ENCODE measurements around the gene CFAP97D1. TPM values are rescaled to one million over a fixed set of nuclear protein-coding genes. Genes with fewer than 3 reads are reported as not detected.

Gene CFAP97D1
- not detected in 2 replicates for total RNA-seq

DNA sequence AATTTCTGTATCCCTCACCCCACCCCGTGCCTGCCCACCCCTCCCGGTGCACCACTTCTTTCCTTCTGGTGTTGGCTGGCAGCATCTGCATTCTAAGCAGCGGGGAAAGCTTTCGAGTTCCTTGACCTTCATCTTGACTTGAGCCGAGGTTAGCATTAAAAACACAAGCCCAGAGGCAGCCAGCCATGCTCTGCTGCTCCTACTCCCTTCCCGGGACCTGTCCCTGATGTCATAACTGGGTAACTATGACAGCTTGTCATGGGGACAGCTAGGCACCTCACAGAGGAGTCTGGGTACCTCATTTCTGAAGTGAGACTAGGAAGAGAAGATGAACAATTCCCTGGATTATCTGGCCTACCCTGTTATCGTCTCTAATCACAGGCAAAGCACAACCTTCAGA, at the start of gene CFAP97D1:
Gene CFAP97D1, plus strand, starts transcription at position 301 of the 400 bp plus-strand sequence. Its CDS starts 28 bp downstream, at position 329.

DNA sequence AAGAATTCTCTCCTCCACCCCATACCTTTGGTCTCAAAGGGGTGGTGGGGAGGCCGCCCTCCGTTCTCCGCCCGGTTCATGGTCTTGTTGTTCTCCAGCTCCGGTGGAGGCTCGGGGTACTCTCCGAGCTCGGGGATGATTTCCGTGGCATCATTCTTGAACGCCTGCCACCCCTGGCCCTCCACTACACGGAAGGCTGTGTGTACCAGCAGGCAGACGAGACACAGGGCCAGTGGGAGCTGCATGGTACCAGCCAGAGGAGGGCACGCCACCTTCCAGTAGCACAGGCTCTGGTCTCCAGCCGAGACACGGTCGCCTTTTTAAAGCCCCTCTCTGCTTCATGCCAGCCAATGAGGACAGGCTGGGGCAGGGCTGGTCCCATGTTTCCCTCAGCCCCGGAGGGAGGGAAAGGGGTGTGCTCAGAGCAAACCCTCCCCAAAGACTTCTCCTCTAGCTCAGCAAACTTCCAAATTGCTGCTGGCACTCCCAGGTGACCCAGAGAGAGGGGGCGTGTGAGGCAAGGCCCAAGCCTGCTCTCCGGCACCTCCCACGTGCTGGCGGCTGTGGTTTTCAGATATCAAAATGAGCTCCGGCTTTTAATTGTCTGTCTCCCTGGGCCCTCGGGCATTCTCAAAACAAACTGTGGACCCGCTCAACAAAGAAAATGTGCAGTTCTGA, 21.6 kb upstream of the CFAP97D1 start, which contains the start of gene SOST:
Gene SOST, minus strand, starts transcription at position 295 of the 678 bp plus-strand sequence. Its CDS starts 50 bp downstream, at position 245.

DNA sequence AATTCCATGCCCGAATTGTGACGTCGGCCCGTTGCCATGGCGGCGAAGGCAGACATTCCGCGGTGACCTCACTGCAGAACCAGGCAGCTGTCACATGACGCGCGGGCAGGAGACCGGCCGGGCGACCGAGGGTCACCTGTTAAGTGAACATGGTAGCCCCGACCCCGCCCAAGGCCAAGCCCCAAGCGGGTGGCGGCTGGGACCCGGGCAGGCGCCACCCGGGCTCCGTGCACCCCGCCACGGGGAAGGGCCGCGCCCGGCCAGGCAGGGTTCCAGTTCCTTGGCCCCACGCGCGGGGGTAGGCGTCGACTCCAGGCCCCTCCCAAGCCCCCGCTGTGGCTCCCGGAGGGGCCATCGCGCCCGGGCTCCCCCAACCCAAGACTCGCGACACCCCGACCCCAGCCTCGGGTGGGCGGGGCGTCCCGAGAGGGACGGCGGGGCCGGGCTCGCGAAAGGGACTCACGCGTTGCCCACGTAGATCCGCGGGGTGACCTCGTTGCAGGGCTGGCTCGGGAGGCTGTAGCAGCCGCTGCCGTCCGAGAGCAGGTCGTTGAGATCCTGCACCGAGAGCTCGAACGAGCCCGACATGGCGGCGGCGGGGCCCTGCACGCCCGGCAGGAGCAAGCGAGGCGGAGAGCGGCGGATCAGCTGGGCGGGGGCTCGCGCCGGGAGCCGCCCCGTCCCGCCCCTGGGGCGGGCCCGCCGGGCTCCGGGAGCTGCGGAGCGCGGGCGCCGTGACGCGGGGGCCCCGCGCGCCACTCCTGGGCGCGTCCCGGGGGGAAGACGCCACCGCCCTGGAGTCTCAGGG, 1.7 kb upstream of the CFAP97D1 start, which contains the start of gene DUSP3:
Gene DUSP3, minus strand, starts transcription at position 641 of the 808 bp plus-strand sequence. Its CDS starts 53 bp downstream, at position 588.

DNA sequence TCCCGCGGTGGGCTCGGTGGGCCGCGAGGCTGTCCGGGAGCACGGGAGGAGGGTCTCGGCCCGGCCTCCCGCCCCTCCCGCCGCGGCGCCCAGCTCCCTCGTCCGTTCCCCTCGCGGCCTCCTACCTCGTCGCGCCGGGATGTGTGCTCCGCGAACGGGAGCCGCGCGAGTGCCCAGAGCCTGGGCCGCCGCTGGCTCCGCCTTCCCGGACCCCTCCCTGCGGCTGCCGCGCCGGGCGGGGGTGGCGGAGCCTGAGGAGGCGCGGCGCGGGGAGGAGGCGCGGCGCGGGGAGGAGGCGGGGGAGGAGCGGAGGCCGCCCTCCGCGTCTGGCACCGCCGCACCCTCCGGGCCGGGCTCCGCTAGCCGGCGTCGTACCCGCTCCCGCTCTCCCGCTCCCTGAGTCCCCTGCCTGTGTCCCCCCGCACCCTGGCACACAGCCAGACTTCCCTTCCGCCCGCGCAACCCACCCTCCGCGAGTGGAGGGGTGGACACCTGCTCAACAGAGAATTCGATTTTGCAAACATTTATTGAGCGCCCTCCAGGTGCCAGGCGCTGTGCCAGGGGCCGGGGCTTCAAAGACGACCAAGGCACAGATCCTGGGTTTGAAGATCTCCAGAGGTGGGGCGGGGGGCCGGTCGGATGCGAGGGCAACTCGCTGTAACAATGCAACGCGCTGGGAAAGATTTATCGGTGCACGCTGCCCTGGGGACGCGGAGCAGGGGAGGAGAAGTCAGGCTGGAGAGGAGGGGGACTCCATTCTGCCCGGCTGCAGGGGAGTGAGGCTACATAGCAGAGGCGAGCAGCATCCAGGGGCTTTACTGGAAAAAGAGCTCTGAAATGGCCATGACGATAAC, 53.0 kb downstream of the CFAP97D1 start, which contains the start of gene MPP3:
Gene MPP3, minus strand, starts transcription at position 171 of the 854 bp plus-strand sequence. CDS start 1,240 bp downstream, outside the sequence.

Other genes starting within 250 kb of the CFAP97D1 start
- gene ETV4, start 234.1 kb upstream of the CFAP97D1 start, total RNA-seq: 4.3 and 33.1 TPM in 2 replicates
- gene MEOX1, start 118.5 kb upstream of the CFAP97D1 start, total RNA-seq: not detected in 2 replicates
- gene SOST, start 21.6 kb upstream of the CFAP97D1 start, total RNA-seq: not detected in 2 replicates
- 47.4 and 101 TPM in 2 replicates for gene DUSP3, start 1.5 kb upstream of the CFAP97D1 start, total RNA-seq
- 6.0 and 7.6 TPM in 2 replicates for gene MPP3, start 52.7 kb downstream of the CFAP97D1 start, total RNA-seq
- gene CD300LG, start 66.7 kb downstream of the CFAP97D1 start, total RNA-seq: not detected in 2 replicates
- gene MPP2, start 127.1 kb downstream of the CFAP97D1 start, total RNA-seq: 2.8 and 4.4 TPM in 2 replicates
- not detected in 2 replicates for gene PPY, start 162.0 kb downstream of the CFAP97D1 start, total RNA-seq
- 0.38 TPM in 1 of 2 replicates, not detected in the other for gene PYY, start 173.5 kb downstream of the CFAP97D1 start, total RNA-seq
- 6.2 and 9.0 TPM in 2 replicates for gene NAGS, start 224.2 kb downstream of the CFAP97D1 start, total RNA-seq
- 39.3 and 54.3 TPM in 2 replicates for gene TMEM101, start 234.5 kb downstream of the CFAP97D1 start, total RNA-seq

All from mesangial cell (primary cell).